ENCODE measurements around the gene TMEM117. TPM values are rescaled to one million over a fixed set of nuclear protein-coding genes. Genes with fewer than 3 reads are reported as not detected.

Gene TMEM117
- polyA plus RNA-seq, 1 experiment, result 4.3 TPM

DNA sequence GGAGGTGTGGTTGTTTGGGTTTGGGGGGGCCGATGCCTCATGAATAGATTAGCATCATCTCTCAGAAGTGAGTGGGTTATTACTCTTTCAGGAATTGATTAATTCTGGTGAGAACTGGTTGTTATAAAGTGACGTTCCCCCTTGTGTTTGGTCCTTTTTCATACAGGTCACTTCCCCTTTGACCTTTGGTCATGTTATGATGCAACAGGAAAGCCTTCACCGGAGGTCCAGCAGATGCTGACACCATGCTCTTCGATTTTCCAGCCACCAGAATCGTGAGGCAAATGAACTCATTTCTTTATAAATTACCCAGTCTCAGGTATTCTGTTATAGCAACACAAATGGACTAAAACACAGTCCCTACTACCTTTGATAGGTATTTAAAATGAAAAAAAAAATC, 600.9 kb downstream of the TMEM117 start:
- ChIA-PET POLR2A (no interaction called here), CTCF (no interaction called here)
- no peak overlapping the region for H3K4me3 ChIP-seq (ENCODE audit: low read depth, low read length)

More for the DNA sequence above, 600.9 kb downstream of the TMEM117 start:
- Histone ChIP-seq H3K36me3 (ENCODE audit: control insufficient read depth, insufficient read depth, low read length) (no peaks in the 10 kb centered on the region), H3K27me3 (ENCODE audit: control insufficient read depth, insufficient read depth, low read length) (no peaks in the 10 kb centered on the region)
- TF ChIP-seq, protein P1, sequence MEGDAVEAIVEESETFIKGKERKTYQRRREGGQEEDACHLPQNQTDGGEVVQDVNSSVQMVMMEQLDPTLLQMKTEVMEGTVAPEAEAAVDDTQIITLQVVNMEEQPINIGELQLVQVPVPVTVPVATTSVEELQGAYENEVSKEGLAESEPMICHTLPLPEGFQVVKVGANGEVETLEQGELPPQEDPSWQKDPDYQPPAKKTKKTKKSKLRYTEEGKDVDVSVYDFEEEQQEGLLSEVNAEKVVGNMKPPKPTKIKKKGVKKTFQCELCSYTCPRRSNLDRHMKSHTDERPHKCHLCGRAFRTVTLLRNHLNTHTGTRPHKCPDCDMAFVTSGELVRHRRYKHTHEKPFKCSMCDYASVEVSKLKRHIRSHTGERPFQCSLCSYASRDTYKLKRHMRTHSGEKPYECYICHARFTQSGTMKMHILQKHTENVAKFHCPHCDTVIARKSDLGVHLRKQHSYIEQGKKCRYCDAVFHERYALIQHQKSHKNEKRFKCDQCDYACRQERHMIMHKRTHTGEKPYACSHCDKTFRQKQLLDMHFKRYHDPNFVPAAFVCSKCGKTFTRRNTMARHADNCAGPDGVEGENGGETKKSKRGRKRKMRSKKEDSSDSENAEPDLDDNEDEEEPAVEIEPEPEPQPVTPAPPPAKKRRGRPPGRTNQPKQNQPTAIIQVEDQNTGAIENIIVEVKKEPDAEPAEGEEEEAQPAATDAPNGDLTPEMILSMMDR (IDR thresholded peaks at IDR 0.05; ENCODE audit: insufficient read depth, low read depth, low read length), result no peak
- no peak for DNase-seq (ENCODE audit: low read depth)

Other genes starting within 250 kb of the TMEM117 start
- gene PUS7L, start 77.3 kb upstream of the TMEM117 start, polyA plus RNA-seq (2011; rRNA removed), result 3.5 and 6.9 TPM in 2 replicates
- 11.3 and 16.4 TPM in 2 replicates for gene IRAK4, start 77.1 kb upstream of the TMEM117 start, polyA plus RNA-seq (2011; rRNA removed)
- 49.8 and 109 TPM in 2 replicates for gene TWF1, start 29.8 kb upstream of the TMEM117 start, polyA plus RNA-seq (2011; rRNA removed)